Type B pancreatic cell (in vitro differentiated cells): Measurements from ENCODE around the gene RHBDL2. TPM values are rescaled to one million over a fixed set of nuclear protein-coding genes. Genes with fewer than 3 reads are reported as not detected.

ENCODE experiments used
- DNase-seq: peaks from one replicate; pipeline ENCODE4 v3.0.0; 2021; ENCODE audit warnings: mixed read lengths; ENCODE audit not compliant: unreplicated experiment; ENCODE audit errors: extremely low spot score
- H3K27ac Mint-ChIP-seq: 2 replicates; pipeline ENCODE4 v1.8.0; 2021; ENCODE audit warnings: mild to moderate bottlenecking, mixed read lengths
- H3K27me3 Mint-ChIP-seq: 2 replicates; pipeline ENCODE4 v1.8.0; 2021; ENCODE audit warnings: mixed read lengths
- H3K36me3 Mint-ChIP-seq: 2 replicates; pipeline ENCODE4 v1.8.0; 2021; ENCODE audit warnings: mixed read lengths
- H3K4me1 Mint-ChIP-seq: one replicate; pipeline ENCODE4 v1.8.0; 2021; ENCODE audit warnings: mixed read lengths; ENCODE audit not compliant: unreplicated experiment
- H3K4me3 Mint-ChIP-seq: 2 replicates; pipeline ENCODE4 v1.8.0; 2021; ENCODE audit warnings: mild to moderate bottlenecking, mixed read lengths
- H3K9me3 Mint-ChIP-seq: 2 replicates; pipeline ENCODE4 v1.8.0; 2021; ENCODE audit warnings: mixed read lengths
- total RNA-seq: library from RNA; stranded (reverse); gene quantifications from 2 replicates; pipeline ENCODE4 v1.2.1, GENCODE V29; 2021; ENCODE audit warnings: low replicate concordance
- TF ChIP-seq, protein P1 (sequence below): fragments of 200-600 bp; sonication (generic); conservative IDR thresholded peaks from 2 replicates; pipeline ENCODE4 v1.5.0; 2021; ENCODE audit warnings: antibody characterized with exemption, mild to moderate bottlenecking

Gene RHBDL2
- total RNA-seq, 1 donor from 2014 or later = 0.80 TPM

GRCh38 chr1:38940339-38941047, 1.1 kb downstream of the RHBDL2 start:
- no peak overlapping the region for H3K27ac Mint-ChIP-seq
- TF ChIP-seq, protein P1, sequence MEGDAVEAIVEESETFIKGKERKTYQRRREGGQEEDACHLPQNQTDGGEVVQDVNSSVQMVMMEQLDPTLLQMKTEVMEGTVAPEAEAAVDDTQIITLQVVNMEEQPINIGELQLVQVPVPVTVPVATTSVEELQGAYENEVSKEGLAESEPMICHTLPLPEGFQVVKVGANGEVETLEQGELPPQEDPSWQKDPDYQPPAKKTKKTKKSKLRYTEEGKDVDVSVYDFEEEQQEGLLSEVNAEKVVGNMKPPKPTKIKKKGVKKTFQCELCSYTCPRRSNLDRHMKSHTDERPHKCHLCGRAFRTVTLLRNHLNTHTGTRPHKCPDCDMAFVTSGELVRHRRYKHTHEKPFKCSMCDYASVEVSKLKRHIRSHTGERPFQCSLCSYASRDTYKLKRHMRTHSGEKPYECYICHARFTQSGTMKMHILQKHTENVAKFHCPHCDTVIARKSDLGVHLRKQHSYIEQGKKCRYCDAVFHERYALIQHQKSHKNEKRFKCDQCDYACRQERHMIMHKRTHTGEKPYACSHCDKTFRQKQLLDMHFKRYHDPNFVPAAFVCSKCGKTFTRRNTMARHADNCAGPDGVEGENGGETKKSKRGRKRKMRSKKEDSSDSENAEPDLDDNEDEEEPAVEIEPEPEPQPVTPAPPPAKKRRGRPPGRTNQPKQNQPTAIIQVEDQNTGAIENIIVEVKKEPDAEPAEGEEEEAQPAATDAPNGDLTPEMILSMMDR = no peak
- no peaks in the 10 kb centered on the region for H3K27me3 Mint-ChIP-seq
- H3K4me1 Mint-ChIP-seq = no peaks in the 10 kb centered on the region
- no peaks in the 10 kb centered on the region for H3K36me3 Mint-ChIP-seq
- H3K9me3 Mint-ChIP-seq = no peaks in the 10 kb centered on the region
- DNase-seq = no peak
- no peak overlapping the region for H3K4me3 Mint-ChIP-seq

- no peak overlapping the region for H3K4me3 Mint-ChIP-seq
- H3K9me3 Mint-ChIP-seq = no peaks in the 10 kb centered on the region
- no peak overlapping the region for H3K27ac Mint-ChIP-seq
- no peaks in the 10 kb centered on the region for H3K36me3 Mint-ChIP-seq
- no peak for DNase-seq
- TF ChIP-seq, protein P1 = no peak
- H3K27me3 Mint-ChIP-seq = no peaks in the 10 kb centered on the region
- no peaks in the 10 kb centered on the region for H3K4me1 Mint-ChIP-seq
These were observed 2.8 kb downstream of the RHBDL2 start for GRCh38 chr1:38938722-38939260.

DNA sequence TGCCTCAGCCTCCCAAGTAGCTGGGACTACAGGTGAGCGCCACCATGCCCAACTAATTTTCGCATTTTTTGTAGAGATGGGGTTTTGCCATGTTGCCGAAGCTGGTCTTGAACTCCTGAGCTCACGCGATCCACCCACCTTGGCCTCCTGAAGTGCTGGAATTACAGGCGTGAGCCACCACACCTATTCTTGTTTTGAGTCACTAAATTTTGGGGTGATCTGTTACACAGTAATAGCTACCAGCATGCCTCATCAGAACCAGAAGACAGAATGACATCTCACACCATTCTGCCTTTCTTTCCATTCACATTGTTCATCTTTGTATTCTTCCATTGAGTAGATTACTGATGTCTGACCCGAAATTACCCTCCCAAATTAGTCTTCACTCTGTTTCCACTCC, 9.1 kb downstream of the RHBDL2 start:
- no peak overlapping the region for H3K4me3 Mint-ChIP-seq
- H3K27ac Mint-ChIP-seq = no peak overlapping the region
- H3K4me1 Mint-ChIP-seq = no peaks in the 10 kb centered on the region
- H3K27me3 Mint-ChIP-seq = peaks cover 7% of the 10 kb centered on the region
- no peaks in the 10 kb centered on the region for H3K9me3 Mint-ChIP-seq
- no peak for DNase-seq
- no peaks in the 10 kb centered on the region for H3K36me3 Mint-ChIP-seq
- TF ChIP-seq, protein P1 = no peak

GRCh38 chr1:38929476-38929875, 12.2 kb downstream of the RHBDL2 start:
- Mint-ChIP-seq H3K9me3 (no peaks in the 10 kb centered on the region), H3K36me3 (no peaks in the 10 kb centered on the region), H3K27ac (no peak overlapping the region), H3K4me3 (no peak overlapping the region), H3K4me1 (no peaks in the 10 kb centered on the region), H3K27me3 (peaks cover 7% of the 10 kb centered on the region)
- TF ChIP-seq, protein P1 = no peak
- no peak for DNase-seq

DNA sequence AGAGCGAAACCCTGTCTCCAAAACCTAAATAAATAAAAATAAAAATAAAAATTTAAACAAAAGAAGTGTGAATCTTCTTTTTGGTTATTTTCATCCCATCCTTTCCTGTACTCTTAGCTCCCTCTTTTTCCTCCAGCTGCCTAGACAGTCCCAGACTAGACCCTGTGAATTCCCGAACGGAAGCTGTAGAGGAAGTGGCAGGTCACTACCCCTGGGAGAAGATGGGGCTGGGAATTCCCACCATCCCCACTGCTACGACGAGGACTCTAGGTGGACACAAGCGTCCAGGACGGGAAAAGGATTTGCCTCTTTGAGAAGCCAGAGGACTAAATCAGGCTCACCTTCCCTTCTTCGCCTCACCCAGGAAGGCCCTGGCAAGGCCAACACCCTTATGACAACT, 12.6 kb downstream of the RHBDL2 start:
- Mint-ChIP-seq H3K27me3 (peaks cover 7% of the 10 kb centered on the region), H3K9me3 (no peaks in the 10 kb centered on the region), H3K36me3 (no peaks in the 10 kb centered on the region), H3K4me1 (no peaks in the 10 kb centered on the region), H3K27ac (no peak overlapping the region), H3K4me3 (no peak overlapping the region)
- TF ChIP-seq, protein P1 = no peak
- DNase-seq = no peak
